ENCODE results near the gene JUNB.
"Not testable (repeated sequence)": the region's sequence is repeated elsewhere in the genome, so short reads cannot be mapped to it uniquely, and the experiment has no call there.

JUNB gene

DNA sequence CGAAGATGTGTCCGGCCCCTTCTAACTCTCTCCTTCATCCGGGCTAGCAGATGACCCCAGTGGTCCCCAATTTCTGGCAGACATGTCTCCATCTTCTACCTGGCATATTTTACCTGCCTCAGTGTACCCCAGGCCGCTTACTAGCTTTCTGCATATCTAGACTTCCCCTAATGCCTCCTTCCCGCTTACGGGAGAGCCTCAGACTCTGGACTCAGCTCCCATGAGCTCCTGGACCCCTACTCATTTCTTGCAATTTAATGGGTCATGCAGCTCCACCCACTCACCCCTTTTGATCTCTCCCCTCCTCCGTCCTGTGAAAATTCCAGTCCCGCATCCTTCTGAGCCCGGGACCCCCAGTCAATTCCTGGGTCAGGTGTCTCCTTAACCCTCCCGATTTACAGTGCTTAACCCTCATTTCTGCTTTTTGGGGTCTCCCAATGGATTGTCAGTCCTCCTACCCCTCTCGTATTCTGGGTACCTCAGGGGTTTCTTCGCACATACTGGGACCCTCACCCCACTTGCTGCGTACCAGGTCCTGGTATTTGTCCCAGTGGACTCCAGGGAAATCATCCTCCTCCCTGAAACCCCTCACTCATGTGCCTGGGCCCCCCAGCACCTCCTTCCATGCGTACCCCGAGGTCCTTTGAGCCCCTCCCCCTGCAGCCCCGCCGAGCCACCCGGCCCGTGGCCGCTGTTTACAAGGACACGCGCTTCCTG lies 500 bp upstream of the JUNB start:
- Mint-ChIP-seq H3K4me1 (peaks cover 36% of the 10 kb centered on the region), H3K36me3 (peaks cover 64% of the 10 kb centered on the region), H3K9me3 (no peaks in the 10 kb centered on the region), H3K4me3 (peak overlapping the region; percentile 98), H3K27ac (peak overlapping the region; percentile 97)
- DNase-seq (ENCODE audit: low spot score in 2 of 2) = no peak
- no peak for ATAC-seq

DNA sequence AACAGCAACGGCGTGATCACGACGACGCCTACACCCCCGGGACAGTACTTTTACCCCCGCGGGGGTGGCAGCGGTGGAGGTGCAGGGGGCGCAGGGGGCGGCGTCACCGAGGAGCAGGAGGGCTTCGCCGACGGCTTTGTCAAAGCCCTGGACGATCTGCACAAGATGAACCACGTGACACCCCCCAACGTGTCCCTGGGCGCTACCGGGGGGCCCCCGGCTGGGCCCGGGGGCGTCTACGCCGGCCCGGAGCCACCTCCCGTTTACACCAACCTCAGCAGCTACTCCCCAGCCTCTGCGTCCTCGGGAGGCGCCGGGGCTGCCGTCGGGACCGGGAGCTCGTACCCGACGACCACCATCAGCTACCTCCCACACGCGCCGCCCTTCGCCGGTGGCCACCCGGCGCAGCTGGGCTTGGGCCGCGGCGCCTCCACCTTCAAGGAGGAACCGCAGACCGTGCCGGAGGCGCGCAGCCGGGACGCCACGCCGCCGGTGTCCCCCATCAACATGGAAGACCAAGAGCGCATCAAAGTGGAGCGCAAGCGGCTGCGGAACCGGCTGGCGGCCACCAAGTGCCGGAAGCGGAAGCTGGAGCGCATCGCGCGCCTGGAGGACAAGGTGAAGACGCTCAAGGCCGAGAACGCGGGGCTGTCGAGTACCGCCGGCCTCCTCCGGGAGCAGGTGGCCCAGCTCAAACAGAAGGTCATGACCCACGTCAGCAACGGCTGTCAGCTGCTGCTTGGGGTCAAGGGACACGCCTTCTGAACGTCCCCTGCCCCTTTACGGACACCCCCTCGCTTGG lies 966 bp downstream of the JUNB start:
- Mint-ChIP-seq H3K4me1 (peaks cover 45% of the 10 kb centered on the region), H3K9me3 (no peaks in the 10 kb centered on the region), H3K36me3 (peaks cover 76% of the 10 kb centered on the region), H3K27ac (peak overlapping the region; percentile 97), H3K4me3 (peak overlapping the region; percentile 98)
- ATAC-seq (no peak), DNase-seq (ENCODE audit: low spot score in 2 of 2) (peak in 1 of 2 donors; percentile 88)

DNA sequence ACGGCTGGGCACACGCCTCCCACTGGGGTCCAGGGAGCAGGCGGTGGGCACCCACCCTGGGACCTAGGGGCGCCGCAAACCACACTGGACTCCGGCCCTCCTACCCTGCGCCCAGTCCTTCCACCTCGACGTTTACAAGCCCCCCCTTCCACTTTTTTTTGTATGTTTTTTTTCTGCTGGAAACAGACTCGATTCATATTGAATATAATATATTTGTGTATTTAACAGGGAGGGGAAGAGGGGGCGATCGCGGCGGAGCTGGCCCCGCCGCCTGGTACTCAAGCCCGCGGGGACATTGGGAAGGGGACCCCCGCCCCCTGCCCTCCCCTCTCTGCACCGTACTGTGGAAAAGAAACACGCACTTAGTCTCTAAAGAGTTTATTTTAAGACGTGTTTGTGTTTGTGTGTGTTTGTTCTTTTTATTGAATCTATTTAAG lies 1.6 kb downstream of the JUNB start:
- ATAC-seq = no peak
- Mint-ChIP-seq H3K4me1 (peaks cover 45% of the 10 kb centered on the region), H3K9me3 (no peaks in the 10 kb centered on the region), H3K4me3 (peak overlapping the region; percentile 98), H3K27ac (peak overlapping the region; percentile 97), H3K36me3 (peaks cover 82% of the 10 kb centered on the region)
- no peak for DNase-seq (ENCODE audit: low spot score in 2 of 2)

DNA sequence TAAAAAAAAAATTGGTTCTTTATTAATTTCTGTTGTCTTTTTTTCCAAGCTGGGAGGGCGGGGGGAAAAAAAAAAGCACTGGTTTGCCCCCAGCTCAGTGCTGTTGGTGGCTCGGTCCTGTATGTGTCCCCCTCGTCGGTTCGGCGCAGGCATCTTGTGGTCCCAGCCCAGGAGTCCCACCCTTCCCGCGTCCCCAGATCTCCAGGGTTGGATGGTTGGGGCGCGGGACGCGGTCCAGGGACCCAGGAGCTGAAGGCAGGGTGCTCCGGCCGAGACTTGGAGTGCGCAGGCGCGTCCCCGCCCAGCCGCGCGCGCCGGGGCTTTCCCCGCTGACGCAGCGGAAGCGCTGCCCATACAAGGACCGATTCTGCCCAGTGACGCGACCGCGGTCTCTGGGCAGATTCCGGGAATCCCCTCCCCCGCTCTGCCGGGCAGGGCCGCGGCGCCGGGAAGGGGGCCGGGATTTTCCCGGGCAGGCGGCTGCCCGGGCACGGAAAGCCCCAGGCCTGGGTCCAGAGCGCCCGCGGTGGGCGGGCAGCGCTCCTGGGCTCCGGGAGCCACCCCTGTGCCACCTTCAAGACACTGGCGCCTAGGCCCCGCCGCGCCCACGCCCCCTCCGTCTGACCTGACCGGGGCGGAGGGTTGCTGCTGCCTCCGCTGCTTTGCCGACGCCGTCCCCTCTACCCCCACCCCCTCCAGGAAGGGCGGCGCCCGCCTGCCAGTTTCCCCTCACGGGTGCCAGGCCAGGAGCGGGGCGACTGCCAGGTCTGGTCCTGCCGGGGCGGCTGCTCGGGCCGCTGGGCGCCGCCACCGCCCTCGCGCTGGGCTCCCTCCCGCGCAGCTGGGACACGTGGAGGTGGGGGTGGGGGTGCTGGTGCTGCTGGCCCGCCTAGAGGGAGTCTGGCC lies 2.3 kb downstream of the JUNB start:
- Mint-ChIP-seq H3K27ac (peak overlapping the region; percentile 97), H3K9me3 (no peaks in the 10 kb centered on the region), H3K4me3 (peak overlapping the region; percentile 98), H3K4me1 (peaks cover 40% of the 10 kb centered on the region), H3K36me3 (peaks cover 89% of the 10 kb centered on the region)
- ATAC-seq = peak; percentile 59
- peak; percentile 97 to 98 for DNase-seq (ENCODE audit: low spot score in 2 of 2)

DNA sequence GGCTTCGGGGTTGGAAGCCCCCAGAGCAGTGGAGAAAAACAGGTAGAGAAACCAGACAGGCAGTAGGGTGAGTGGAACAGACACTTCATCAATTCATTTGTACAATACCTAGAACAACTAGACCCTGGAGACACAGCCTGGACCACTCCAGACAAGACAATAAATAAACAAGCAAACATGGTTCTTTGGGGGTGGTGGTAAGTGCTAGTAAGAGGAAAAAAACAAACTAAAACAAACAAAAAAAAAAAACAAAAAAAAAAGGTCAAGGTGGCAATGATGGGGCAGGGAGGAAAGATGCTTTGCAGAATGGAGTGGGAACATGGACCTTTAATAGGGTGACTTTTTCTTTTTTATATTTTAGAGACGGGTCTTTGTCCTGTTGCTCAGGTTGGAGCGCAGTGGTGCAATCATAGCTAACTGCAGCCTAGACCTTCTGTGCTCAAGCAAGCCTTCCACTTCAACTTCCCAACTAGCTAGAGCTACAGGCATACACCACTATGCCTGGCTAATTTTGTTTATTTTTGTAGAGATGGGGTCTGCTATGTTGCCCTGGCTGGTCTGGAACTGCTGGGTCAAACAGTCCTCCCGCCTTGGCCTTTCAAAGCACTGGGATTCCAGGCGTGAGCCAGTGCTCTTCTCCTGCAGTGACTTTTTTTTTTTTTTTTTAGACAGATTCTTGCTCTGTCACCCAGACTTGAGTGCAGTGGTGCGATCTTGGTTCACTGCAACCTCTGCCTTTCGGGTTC lies 3.1 kb downstream of the JUNB start:
- no peaks in the 10 kb centered on the region for H3K9me3 Mint-ChIP-seq
- peaks cover 90% of the 10 kb centered on the region for H3K36me3 Mint-ChIP-seq
- DNase-seq (ENCODE audit: low spot score in 2 of 2) (no peak), ATAC-seq (no peak)
- H3K27ac Mint-ChIP-seq = peak overlapping the region; percentile 97
- peak overlapping the region; percentile 98 for H3K4me3 Mint-ChIP-seq
- H3K4me1 Mint-ChIP-seq = peaks cover 32% of the 10 kb centered on the region

DNA sequence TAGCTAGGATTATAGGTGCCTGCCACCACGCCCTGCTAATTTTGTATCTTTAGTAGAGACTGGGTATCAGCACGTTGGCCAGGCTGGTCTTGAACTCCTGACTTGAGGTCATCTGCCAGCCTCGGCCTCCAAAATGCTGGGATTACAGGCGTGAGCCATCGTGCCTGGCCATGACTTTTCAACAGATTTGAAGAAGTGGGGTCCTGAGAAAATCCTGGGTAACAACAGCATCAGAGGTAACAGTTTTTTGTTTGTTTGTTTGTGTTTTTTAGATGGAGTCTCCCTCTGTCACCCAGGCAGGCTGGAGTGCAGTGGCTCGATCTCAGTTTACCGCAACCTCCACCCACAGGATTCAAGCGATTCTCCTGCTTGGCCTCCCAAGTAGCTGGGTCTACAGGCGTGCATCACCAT lies 3.7 kb downstream of the JUNB start:
- Mint-ChIP-seq H3K4me1 (peaks cover 32% of the 10 kb centered on the region), H3K27ac (peak overlapping the region; percentile 97), H3K9me3 (no peaks in the 10 kb centered on the region), H3K36me3 (peaks cover 89% of the 10 kb centered on the region), H3K4me3 (peak overlapping the region; percentile 98)
- no peak for ATAC-seq
- DNase-seq (ENCODE audit: low spot score in 2 of 2) = no peak

DNA sequence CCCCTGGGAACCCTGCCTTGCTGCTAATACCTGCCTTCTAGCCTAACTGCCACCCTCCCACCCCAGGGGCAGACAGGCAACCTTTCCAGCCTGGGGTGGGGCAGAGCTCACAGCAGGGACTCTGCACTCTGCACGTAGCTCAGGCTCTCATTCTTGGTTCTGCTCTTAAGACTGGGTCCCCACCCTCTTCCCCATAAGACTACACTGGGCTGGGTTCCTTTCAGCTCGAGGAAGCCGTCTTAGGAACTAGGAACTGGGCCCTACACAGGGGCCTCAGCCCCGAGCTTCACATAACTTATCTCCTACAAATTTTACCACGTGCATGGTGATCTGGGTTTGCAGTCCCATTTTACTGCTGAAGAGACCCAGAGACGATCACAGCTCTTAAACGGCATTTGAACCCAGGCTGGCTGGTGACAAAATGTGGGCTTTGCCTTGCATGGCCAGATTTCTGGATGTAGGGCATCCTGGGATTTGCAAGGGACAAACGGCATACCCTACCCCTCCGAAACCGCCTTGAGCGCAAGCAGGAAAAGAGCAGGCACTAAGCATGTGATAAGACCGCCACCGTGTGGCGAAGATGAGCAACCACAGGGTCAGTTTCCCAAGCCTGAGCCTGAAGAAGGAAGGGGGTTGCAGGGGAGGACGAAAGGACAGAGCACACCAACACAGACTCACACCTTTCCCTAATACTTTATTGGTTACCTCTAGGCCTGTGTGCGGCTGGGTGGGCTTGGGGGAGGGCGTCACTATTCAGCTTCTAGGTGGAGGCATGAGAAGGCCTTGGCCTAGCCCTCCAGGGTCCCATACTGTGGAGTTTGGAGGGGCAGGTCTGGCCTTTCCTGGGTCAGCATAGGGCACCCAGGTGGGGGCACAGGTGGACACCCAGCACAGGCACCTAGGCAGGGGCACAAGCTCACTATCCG lies 5.1 kb downstream of the JUNB start:
- peaks cover 30% of the 10 kb centered on the region for H3K4me1 Mint-ChIP-seq

DNA sequence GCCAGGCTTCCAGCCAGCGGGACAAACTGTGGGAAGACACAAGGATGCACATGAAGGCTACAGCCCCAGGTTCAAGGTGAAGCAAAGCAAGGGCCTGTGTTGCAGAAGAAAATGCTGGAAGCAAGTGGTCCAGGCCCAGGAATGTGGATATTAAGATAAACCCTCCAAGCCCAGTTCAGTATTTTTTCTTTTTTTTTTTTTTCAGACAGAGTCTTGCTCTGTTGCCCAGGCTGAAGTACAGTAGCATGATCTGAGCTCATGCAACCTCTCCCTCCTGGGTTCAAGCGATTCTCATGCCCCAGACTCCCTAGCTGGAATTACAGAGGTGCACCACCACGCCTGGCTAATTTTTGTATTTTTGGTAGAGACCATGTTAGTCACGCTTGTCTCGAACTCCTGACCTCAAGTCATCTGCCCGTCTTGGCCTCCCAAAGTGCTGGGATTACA lies 5.9 kb downstream of the JUNB start:
- H3K4me3 Mint-ChIP-seq = no peak overlapping the region
- H3K36me3 Mint-ChIP-seq = peaks cover 80% of the 10 kb centered on the region
- peaks cover 33% of the 10 kb centered on the region for H3K4me1 Mint-ChIP-seq
- no peak overlapping the region for H3K27ac Mint-ChIP-seq
- DNase-seq (ENCODE audit: low spot score in 2 of 2) (no peak), ATAC-seq (no peak)
- H3K9me3 Mint-ChIP-seq = no peaks in the 10 kb centered on the region

More for the DNA sequence above, 5.1 kb downstream of the JUNB start:
- H3K27ac Mint-ChIP-seq = peak overlapping the region; percentile 83
- DNase-seq (ENCODE audit: low spot score in 2 of 2) = peak; percentile 67 to 89
- H3K9me3 Mint-ChIP-seq = no peaks in the 10 kb centered on the region
- ATAC-seq = no peak
- peak overlapping the region; percentile 98 for H3K4me3 Mint-ChIP-seq
- H3K36me3 Mint-ChIP-seq = peaks cover 85% of the 10 kb centered on the region

DNA sequence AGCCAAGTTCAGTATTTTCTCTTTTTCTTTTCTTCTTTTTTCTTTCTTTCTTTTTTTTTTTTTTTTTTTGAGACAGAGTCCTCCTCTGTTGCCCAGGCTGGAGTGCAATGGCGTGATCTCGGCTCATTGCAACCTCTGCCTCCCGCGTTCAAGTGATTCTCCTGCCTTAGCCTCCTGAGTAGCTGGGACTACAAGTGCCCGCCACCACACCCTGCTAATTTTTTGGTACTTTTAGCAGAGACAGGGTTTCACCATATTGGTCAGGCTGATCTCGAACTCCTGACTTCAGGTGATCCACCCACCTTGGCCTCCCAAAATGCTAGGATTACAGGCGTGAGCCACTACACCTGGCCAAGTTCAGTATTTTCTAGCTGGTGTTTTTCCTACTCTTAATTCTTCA lies 6.3 kb downstream of the JUNB start:
- Mint-ChIP-seq H3K4me1 (peaks cover 38% of the 10 kb centered on the region), H3K36me3 (peaks cover 76% of the 10 kb centered on the region)
- H3K9me3 Mint-ChIP-seq; ATAC-seq; DNase-seq (ENCODE audit: low spot score in 2 of 2); H3K27ac Mint-ChIP-seq; H3K4me3 Mint-ChIP-seq: not testable (repeated sequence)

DNA sequence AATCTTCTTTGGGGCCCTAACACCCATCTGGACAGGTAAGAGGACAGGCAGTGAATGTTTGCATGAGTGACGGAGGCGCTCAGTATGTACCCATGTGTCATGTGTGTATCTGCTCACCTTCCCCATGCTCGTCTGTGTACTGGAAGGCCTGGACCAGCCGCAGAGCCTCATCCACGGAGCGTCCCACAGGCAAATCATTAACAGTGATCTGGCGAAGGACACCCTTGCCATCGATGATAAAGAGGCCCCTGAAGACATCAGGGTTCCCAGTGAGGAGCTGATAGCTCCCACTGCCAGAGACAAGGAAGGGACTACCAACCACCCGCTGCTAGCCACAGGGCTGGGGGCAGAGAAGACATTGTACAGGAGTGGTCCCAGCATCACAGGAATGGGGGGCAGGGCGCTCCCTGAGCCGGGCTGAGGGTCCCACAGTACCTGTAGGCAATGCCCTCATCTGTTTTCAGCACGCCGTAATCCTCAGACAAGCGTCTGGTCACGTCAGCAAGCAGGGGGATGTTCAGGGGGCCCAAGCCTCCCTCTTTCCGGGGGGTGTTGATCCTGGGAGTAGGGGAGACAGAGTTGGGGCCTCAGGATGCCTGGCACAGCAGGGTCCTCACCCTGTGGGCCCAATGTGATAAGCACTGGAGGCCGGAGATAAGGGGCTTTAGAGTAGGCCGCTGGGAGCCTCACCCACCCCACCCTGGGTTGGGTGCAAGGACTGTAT lies 8.6 kb downstream of the JUNB start:
- H3K9me3 Mint-ChIP-seq = no peaks in the 10 kb centered on the region
- H3K27ac Mint-ChIP-seq = no peak overlapping the region
- H3K4me3 Mint-ChIP-seq = peak overlapping the region; percentile 86
- no peak for DNase-seq (ENCODE audit: low spot score in 2 of 2)
- H3K4me1 Mint-ChIP-seq = peaks cover 29% of the 10 kb centered on the region
- H3K36me3 Mint-ChIP-seq = peaks cover 59% of the 10 kb centered on the region
- ATAC-seq = no peak

DNA sequence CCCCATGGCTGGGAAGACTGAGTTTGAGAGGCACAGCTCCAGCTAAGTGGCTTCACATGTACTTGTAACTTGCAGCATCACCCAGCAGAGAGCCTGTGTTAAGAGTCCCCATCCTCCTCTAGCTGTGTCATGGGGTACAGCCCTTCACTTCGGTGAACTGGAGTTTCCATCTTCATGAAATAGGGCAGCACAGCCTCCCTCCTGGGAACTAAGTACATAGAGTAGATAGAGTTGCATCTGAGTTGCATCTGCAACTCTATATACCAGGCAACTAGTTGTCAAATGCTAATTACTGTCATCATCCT lies 9.1 kb downstream of the JUNB start:
- Mint-ChIP-seq H3K36me3 (peaks cover 55% of the 10 kb centered on the region), H3K27ac (peak overlapping the region; percentile 88), H3K4me1 (peaks cover 29% of the 10 kb centered on the region), H3K9me3 (no peaks in the 10 kb centered on the region), H3K4me3 (peak overlapping the region; percentile 86)
- DNase-seq (ENCODE audit: low spot score in 2 of 2) = no peak
- no peak for ATAC-seq

DNA sequence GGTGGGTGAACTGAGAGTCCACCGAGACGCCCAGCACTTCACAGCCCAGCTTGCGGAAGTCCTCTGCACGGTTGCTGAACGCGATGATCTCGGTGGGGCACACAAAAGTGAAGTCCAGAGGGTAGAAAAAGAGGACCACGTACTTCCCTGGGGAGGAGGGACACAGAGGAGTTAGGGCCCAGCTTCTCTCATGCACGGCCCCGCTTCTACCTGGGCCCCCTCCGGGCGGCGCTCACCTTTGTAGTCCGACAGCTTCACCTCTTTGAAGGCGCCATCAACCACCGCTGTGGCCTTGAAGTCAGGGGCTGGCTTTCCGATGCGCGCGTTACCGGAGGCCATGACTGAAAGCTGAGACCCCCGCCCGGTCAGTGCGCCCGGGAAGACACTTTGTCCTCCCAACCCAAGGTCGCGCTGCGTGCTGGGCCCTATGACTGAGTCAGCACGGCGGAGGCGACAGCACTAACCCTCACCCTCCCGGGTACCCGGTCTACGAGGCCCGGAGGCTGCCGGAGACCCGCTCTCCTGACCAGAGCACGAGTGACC lies 9.7 kb downstream of the JUNB start:
- peaks cover 25% of the 10 kb centered on the region for H3K4me1 Mint-ChIP-seq
- H3K36me3 Mint-ChIP-seq = peaks cover 52% of the 10 kb centered on the region
- no peaks in the 10 kb centered on the region for H3K9me3 Mint-ChIP-seq
- no peak for DNase-seq (ENCODE audit: low spot score in 2 of 2)
- peak; percentile 57 for ATAC-seq
- H3K27ac Mint-ChIP-seq = peak overlapping the region; percentile 88
- H3K4me3 Mint-ChIP-seq = peak overlapping the region; percentile 86
